Progenitor cell of endocrine pancreas (in vitro differentiated cells): ENCODE measurements around the gene SYNGAP1. TPM values are rescaled to one million over a fixed set of nuclear protein-coding genes. Genes with fewer than 3 reads are reported as not detected.

ENCODE experiments used
- DNase-seq: peaks from one replicate; pipeline ENCODE4 v3.0.0; 2021; ENCODE audit warnings: low spot score; ENCODE audit not compliant: unreplicated experiment
- H3K27ac Mint-ChIP-seq: 2 replicates; pipeline ENCODE4 v1.8.0; 2021; ENCODE audit warnings: mild to moderate bottlenecking, moderate library complexity, mixed read lengths
- H3K27me3 Mint-ChIP-seq: 2 replicates; pipeline ENCODE4 v1.8.0; 2021; ENCODE audit warnings: mixed read lengths
- H3K36me3 Mint-ChIP-seq: 2 replicates; pipeline ENCODE4 v1.8.0; 2022; ENCODE audit warnings: mixed read lengths; ENCODE audit not compliant: insufficient read depth
- H3K4me1 Mint-ChIP-seq: 2 replicates; pipeline ENCODE4 v1.8.0; 2021; ENCODE audit warnings: low read depth, mixed read lengths
- H3K4me3 Mint-ChIP-seq: 2 replicates; pipeline ENCODE4 v1.8.0; 2021; ENCODE audit warnings: low read depth, mild to moderate bottlenecking, moderate library complexity, mixed read lengths
- H3K9me3 Mint-ChIP-seq: 2 replicates; pipeline ENCODE4 v1.8.0; 2021; ENCODE audit warnings: low read depth, mixed read lengths
- CTCF ChIP-seq: fragments of 200-600 bp; sonication (generic); IDR thresholded peaks from one replicate; pipeline ENCODE4 v1.5.0; 2021; ENCODE audit warnings: antibody characterized with exemption, mild to moderate bottlenecking; ENCODE audit not compliant: unreplicated experiment
- total RNA-seq: library from RNA; stranded (reverse); gene quantifications from 2 replicates; pipeline ENCODE4 v1.2.1, GENCODE V29; 2021

The SYNGAP1 gene
- total RNA-seq, 1 donor from 2014 or later, result 60.3 TPM

DNA sequence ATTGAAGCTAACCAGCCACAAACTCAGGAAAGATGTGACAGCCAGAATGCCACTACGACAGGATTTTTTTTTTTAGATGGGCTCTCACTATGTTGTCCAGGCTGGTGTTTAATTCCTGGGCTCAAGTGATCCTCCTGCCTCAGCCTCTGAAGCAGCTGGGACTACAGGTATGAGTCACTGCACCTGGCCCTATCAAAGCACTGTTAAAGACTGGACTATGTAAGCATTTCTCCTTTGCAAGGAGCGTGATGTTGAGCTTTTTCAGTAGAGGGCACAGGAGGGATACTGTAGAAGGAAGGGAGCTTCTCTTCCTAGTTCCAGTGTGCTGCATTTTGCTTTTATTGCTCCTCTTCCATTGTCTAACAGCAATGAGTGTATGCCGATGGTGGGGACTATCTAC, 70.3 kb downstream of the SYNGAP1 start:
- Mint-ChIP-seq H3K4me1 (peaks cover 3% of the 10 kb centered on the region), H3K27ac (no peak overlapping the region), H3K27me3 (no peaks in the 10 kb centered on the region), H3K36me3 (no peaks in the 10 kb centered on the region), H3K4me3 (no peak overlapping the region), H3K9me3 (peaks cover 3% of the 10 kb centered on the region)
- no peak for DNase-seq
- no peak for TF ChIP-seq CTCF

DNA sequence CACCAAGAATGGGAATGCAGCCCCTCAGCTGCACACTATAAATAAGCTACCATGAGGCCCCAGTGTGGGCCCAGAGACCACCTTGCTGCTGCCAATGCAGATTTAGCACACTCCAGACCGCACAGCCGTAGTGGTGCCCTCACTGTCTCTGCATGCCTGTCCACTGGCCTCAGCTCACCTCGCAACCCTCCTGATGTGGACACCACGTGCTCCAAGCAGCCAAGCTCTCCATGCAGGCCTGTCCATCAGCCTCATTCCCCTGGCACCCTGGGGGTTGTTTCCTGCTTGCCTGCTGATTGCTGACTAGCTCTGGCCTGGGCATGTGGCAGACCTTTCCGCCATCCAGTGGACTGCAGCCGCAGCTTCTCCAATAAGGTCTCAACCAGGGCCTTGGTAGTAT, 70.8 kb downstream of the SYNGAP1 start:
- H3K4me3 Mint-ChIP-seq, result no peak overlapping the region
- H3K27me3 Mint-ChIP-seq, result no peaks in the 10 kb centered on the region
- TF ChIP-seq CTCF, result no peak
- DNase-seq, result no peak
- H3K36me3 Mint-ChIP-seq, result no peaks in the 10 kb centered on the region
- H3K27ac Mint-ChIP-seq, result no peak overlapping the region
- H3K4me1 Mint-ChIP-seq, result peaks cover 3% of the 10 kb centered on the region
- H3K9me3 Mint-ChIP-seq, result peaks cover 3% of the 10 kb centered on the region

- no peak for DNase-seq
- Mint-ChIP-seq H3K4me3 (no peak overlapping the region), H3K27me3 (no peaks in the 10 kb centered on the region), H3K36me3 (no peaks in the 10 kb centered on the region), H3K27ac (no peak overlapping the region), H3K4me1 (peaks cover 3% of the 10 kb centered on the region), H3K9me3 (no peaks in the 10 kb centered on the region)
- no peak for TF ChIP-seq CTCF
Observed at GRCh38 chr6:33492093-33492492, 72.2 kb downstream of the SYNGAP1 start.

- no peaks in the 10 kb centered on the region for H3K4me1 Mint-ChIP-seq
- no peak overlapping the region for H3K27ac Mint-ChIP-seq
- no peaks in the 10 kb centered on the region for H3K36me3 Mint-ChIP-seq
- no peak for DNase-seq
- H3K27me3 Mint-ChIP-seq, result no peaks in the 10 kb centered on the region
- H3K9me3 Mint-ChIP-seq, result no peaks in the 10 kb centered on the region
- no peak overlapping the region for H3K4me3 Mint-ChIP-seq
- no peak for TF ChIP-seq CTCF
Observed at GRCh38 chr6:33497157-33497556, 77.3 kb downstream of the SYNGAP1 start.

- Mint-ChIP-seq H3K4me3 (no peak overlapping the region), H3K9me3 (no peaks in the 10 kb centered on the region), H3K36me3 (no peaks in the 10 kb centered on the region), H3K4me1 (peaks cover 10% of the 10 kb centered on the region), H3K27me3 (no peaks in the 10 kb centered on the region), H3K27ac (no peak overlapping the region)
- TF ChIP-seq CTCF, result no peak
- no peak for DNase-seq
Observed at GRCh38 chr6:33502486-33502885, 82.6 kb downstream of the SYNGAP1 start.

DNA sequence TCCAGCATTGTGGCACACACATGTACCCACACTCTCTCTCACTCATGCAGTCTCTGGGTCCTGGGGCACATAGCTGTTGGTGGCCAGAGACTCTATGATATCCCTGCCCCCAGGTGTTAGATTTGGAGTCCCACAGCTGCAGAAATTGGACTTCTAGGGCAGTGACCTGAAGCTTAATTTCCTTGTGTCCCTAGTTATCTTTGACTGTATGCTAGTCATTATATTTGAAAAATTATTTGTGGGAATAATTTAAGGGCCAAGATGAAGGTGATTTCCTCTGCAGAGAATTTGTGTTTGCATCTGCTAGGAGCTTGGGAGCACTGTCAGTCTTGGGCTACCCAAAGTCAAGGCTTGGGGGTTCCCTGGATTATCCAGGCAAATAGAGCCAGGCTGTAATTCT, 84.6 kb downstream of the SYNGAP1 start:
- no peak overlapping the region for H3K27ac Mint-ChIP-seq
- peaks cover 10% of the 10 kb centered on the region for H3K4me1 Mint-ChIP-seq

More for the DNA sequence above, 84.6 kb downstream of the SYNGAP1 start:
- no peak for DNase-seq
- no peaks in the 10 kb centered on the region for H3K9me3 Mint-ChIP-seq
- no peaks in the 10 kb centered on the region for H3K36me3 Mint-ChIP-seq
- no peak for TF ChIP-seq CTCF
- H3K27me3 Mint-ChIP-seq, result peaks cover 5% of the 10 kb centered on the region
- no peak overlapping the region for H3K4me3 Mint-ChIP-seq
